Panc1 (cell line): ENCODE measurements around the gene KMT5B. TPM values are rescaled to one million over a fixed set of nuclear protein-coding genes. Genes with fewer than 3 reads are reported as not detected.

ENCODE experiments used
- ATAC-seq: fragments of 200-7000 bp; cut with Tn5 transposase; 2 replicates; pipeline ENCODE4 v1.9.1; 2020; ENCODE audit warnings: mild to moderate bottlenecking, moderate library complexity
- BruUV-seq: library from RNA; stranded (reverse); fragments of 400-500 nt; replicated peaks from 2 replicates; lab custom pipeline; 2021; lab: Mats Ljungman, UMichigan
- CTCF ChIA-PET: fragments of 300-600 bp; sonication (Branson Sonifier 250); formaldehyde crosslinking; loops from one replicate; lab custom pipeline; 2022; ENCODE audit warnings: antibody characterized with exemption; lab: Charles Lee
- POLR2A ChIA-PET: fragments of 300-600 bp; sonication (Branson Sonifier 250); formaldehyde crosslinking; loops from one replicate; lab custom pipeline; 2022; ENCODE audit warnings: antibody characterized with exemption; lab: Charles Lee
- DNase-seq: peaks from one replicate; pipeline ENCODE4 v3.0.0-alpha.2; 2010; ENCODE audit warnings: low read depth, low spot score
- H3K27ac ChIP-seq: 2 replicates; pipeline ENCODE4 v1.5.1; 2011; ENCODE audit warnings: mild to moderate bottlenecking, low read length, inconsistent platforms
- H3K27me3 ChIP-seq: fragments of 200-500 bp; sonication (Bioruptor generic); 2 replicates; pipeline ENCODE4 v1.6.0; 2014; ENCODE audit warnings: low read length, inconsistent platforms; ENCODE audit not compliant: control insufficient read depth, insufficient read depth
- H3K36me3 ChIP-seq: fragments of 200-500 bp; sonication (Bioruptor generic); 2 replicates; pipeline ENCODE4 v1.5.1; 2014; ENCODE audit warnings: inconsistent platforms, mild to moderate bottlenecking, low read length, moderate library complexity; ENCODE audit not compliant: control insufficient read depth, insufficient read depth
- H3K4me1 ChIP-seq: 2 replicates; pipeline ENCODE4 v1.5.1; 2011; ENCODE audit warnings: inconsistent platforms, mild to moderate bottlenecking, low read length, moderate library complexity; ENCODE audit not compliant: control insufficient read depth, insufficient read depth
- H3K4me3 ChIP-seq, 2 experiments: 2 replicates each; pipeline ENCODE4 v1.5.1; 2011 to 2012; ENCODE audit warnings: low read depth in 2 of 2, low read length in 2 of 2, mild to moderate bottlenecking in 2 of 2, inconsistent platforms in 1 of 2, moderate library complexity in 1 of 2
- H3K9me3 ChIP-seq: fragments of 200-500 bp; sonication (Bioruptor generic); 2 replicates; pipeline ENCODE4 v1.5.1; 2014; ENCODE audit warnings: low read depth, mild to moderate bottlenecking, inconsistent platforms, low read length, moderate library complexity; ENCODE audit not compliant: control insufficient read depth, insufficient read depth
- CTCF ChIP-seq: fragments of 450-650 bp; IDR thresholded peaks from 2 replicates; pipeline ENCODE4 v1.5.1; 2017; ENCODE audit warnings: mild to moderate bottlenecking
- POLR2AphosphoS5 ChIP-seq: IDR thresholded peaks from 2 replicates; pipeline ENCODE4 v1.6.1; 2012; ENCODE audit warnings: mild to moderate bottlenecking, low read depth, low read length, moderate library complexity
- REST ChIP-seq, 2 experiments: IDR thresholded peaks; 2 replicates each; pipeline ENCODE4 v1.6.1; 2011 to 2012; ENCODE audit warnings: low read depth in 2 of 2, control low read depth in 1 of 2, low read length in 1 of 2, mild to moderate bottlenecking in 1 of 2, moderate library complexity in 1 of 2; ENCODE audit not compliant: insufficient read depth in 1 of 2
- SIN3A ChIP-seq: IDR thresholded peaks from 2 replicates; pipeline ENCODE4 v1.6.1; 2012; ENCODE audit warnings: low read depth, mild to moderate bottlenecking, low read length, moderate library complexity, borderline replicate concordance; ENCODE audit not compliant: insufficient read depth
- TCF7L2 ChIP-seq: IDR thresholded peaks from 2 replicates; pipeline ENCODE4 v1.6.1; 2011; ENCODE audit warnings: mild to moderate bottlenecking, low read depth, low read length, inconsistent platforms
- in situ Hi-C: cut with HindIII; loops from 2 replicates; pipeline ENCODE4 v1.10.0; 2016; ENCODE audit warnings: low sequenced_read_pairs, low pct_unique_long_range_greater_than_20kb
- intact Hi-C: fragments of 100-400 bp; cut with micrococcal nuclease; formaldehyde crosslinking; loops from one replicate; pipeline ENCODE4 v1.10.0; 2022; ENCODE audit not compliant: unreplicated experiment
- total RNA-seq: library from RNA; stranded (reverse); gene quantifications from one replicate; pipeline ENCODE4 v1.2.1, GENCODE V29; 2021; ENCODE audit not compliant: unreplicated experiment

The KMT5B gene
- total RNA-seq, 1 experiment from 2014 or later, result 48.6 TPM

GRCh38 chr11:68145120-68145866, 67.8 kb downstream of the KMT5B start:
- Histone ChIP-seq H3K4me3 (no peak overlapping the region), H3K27ac (peak overlapping the region; percentile 91), H3K4me1 (peaks cover 62% of the 10 kb centered on the region), H3K9me3 (no peaks in the 10 kb centered on the region), H3K27me3 (no peaks in the 10 kb centered on the region), H3K36me3 (no peaks in the 10 kb centered on the region)
- ChIA-PET CTCF (no interaction called here), POLR2A (no interaction called here)
- in situ Hi-C loops, result no loop called here
- intact Hi-C loops, result no loop called here
- no peak for DNase-seq
- BruUV-seq, result no TSS peak
- peak; percentile 20; the same call in 1 of the 2 replicates for ATAC-seq
- TF ChIP-seq POLR2AphosphoS5 (no peak), TCF7L2 (0 out of 2 replicates have a peak, but pooled peaks have one; percentile 24), REST (IDR thresholded peaks at IDR 0.05; ENCODE audit: insufficient read depth in 1 of 2, low read depth in 2 of 2, low read length in 1 of 2) (no peak), SIN3A (no peak)

DNA sequence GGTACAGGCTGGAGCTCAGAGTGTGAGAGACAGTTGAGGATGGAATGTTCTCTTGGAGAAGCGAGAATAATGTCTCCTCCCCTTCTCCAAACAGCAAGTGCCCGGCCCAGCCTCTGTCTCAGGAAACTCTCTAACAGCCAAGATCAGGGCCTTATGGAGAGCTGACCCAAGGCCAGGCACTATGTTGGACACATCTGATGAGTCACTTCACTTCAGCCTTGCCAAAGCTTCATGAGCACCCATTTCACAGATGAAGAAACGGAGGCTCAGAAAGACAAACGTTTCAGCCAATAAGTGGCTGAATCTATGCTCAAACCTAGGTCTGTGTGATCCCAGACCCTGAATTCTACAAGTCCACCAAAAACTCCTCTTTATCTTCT, 69.8 kb downstream of the KMT5B start:
- CTCF ChIA-PET, result no interaction called here
- Histone ChIP-seq H3K27ac (peak overlapping the region; percentile 48; the same call in 1 of the 2 replicates), H3K36me3 (no peaks in the 10 kb centered on the region), H3K4me3 (no peak overlapping the region), H3K9me3 (no peaks in the 10 kb centered on the region), H3K4me1 (peaks cover 44% of the 10 kb centered on the region), H3K27me3 (no peaks in the 10 kb centered on the region)
- intact Hi-C loops (no loop called here), in situ Hi-C loops (no loop called here)
- POLR2A ChIA-PET, result interaction anchor here (0.5 kb wide), 1 partner anchor 719 kb away, joined by 5 read pairs; no protein-coding TSS in a partner anchor
- TF ChIP-seq POLR2AphosphoS5 (no peak), SIN3A (no peak), REST (IDR thresholded peaks at IDR 0.05; ENCODE audit: insufficient read depth in 1 of 2, low read depth in 2 of 2, low read length in 1 of 2) (no peak), TCF7L2 (no peak), CTCF (no peak)
- DNase-seq (no peak), ATAC-seq (no peak)
- no TSS peak for BruUV-seq
